GM23248 (cell line): Measurements from ENCODE around the gene MEGF11. TPM values are rescaled to one million over a fixed set of nuclear protein-coding genes. Genes with fewer than 3 reads are reported as not detected.
"Not testable (repeated sequence)": the region's sequence is repeated elsewhere in the genome, so short reads cannot be mapped to it uniquely, and the experiment has no call there.

Experiments used
- DNase-seq: peaks from one replicate; pipeline ENCODE4 v3.0.0-alpha.2; 2015
- H2AFZ ChIP-seq: fragments of 200-600 bp; sonication (generic); 2 replicates; pipeline ENCODE4 v1.6.1; 2016; ENCODE audit warnings: antibody characterized with exemption
- H3F3A ChIP-seq: fragments of 200-600 bp; sonication (generic); 2 replicates; pipeline ENCODE4 v1.6.1; 2016; ENCODE audit warnings: mild to moderate bottlenecking, antibody characterized with exemption, mixed run types; ENCODE audit not compliant: insufficient read depth
- H3K27ac ChIP-seq: fragments of 200-600 bp; sonication (generic); 2 replicates; pipeline ENCODE4 v1.5.1; 2016; ENCODE audit warnings: mild to moderate bottlenecking
- H3K27me3 ChIP-seq: fragments of 200-600 bp; sonication (generic); replicated peaks from 2 replicates; pipeline ENCODE4 v1.6.1; 2016; ENCODE audit warnings: mild to moderate bottlenecking; ENCODE audit not compliant: insufficient read depth
- H3K36me3 ChIP-seq: fragments of 200-600 bp; sonication (generic); 2 replicates; pipeline ENCODE4 v1.6.1; 2016; ENCODE audit warnings: low read depth, mild to moderate bottlenecking
- H3K4me1 ChIP-seq: fragments of 200-600 bp; sonication (generic); 2 replicates; pipeline ENCODE4 v1.6.1; 2016; ENCODE audit warnings: mild to moderate bottlenecking; ENCODE audit not compliant: insufficient read depth
- H3K4me2 ChIP-seq: fragments of 200-600 bp; sonication (generic); one replicate; pipeline ENCODE4 v1.6.1; 2016; ENCODE audit warnings: mild to moderate bottlenecking; ENCODE audit not compliant: unreplicated experiment
- H3K4me3 ChIP-seq: fragments of 200-600 bp; sonication (generic); 2 replicates; pipeline ENCODE4 v1.5.1; 2016; ENCODE audit warnings: mild to moderate bottlenecking
- H3K79me2 ChIP-seq: fragments of 200-600 bp; sonication (generic); 2 replicates; pipeline ENCODE4 v1.6.1; 2016; ENCODE audit warnings: mild to moderate bottlenecking; ENCODE audit not compliant: insufficient read depth
- H3K9ac ChIP-seq: fragments of 200-600 bp; sonication (generic); 2 replicates; pipeline ENCODE4 v1.6.1; 2016; ENCODE audit warnings: mild to moderate bottlenecking
- H3K9me2 ChIP-seq: fragments of 200-600 bp; sonication (generic); 2 replicates; pipeline ENCODE4 v1.6.1; 2016; ENCODE audit warnings: mixed run types, mild to moderate bottlenecking, moderate library complexity; ENCODE audit not compliant: insufficient read depth
- H3K9me3 ChIP-seq: fragments of 200-600 bp; sonication (generic); one replicate; pipeline ENCODE4 v1.6.1; 2017; ENCODE audit warnings: low read depth
- H4K20me1 ChIP-seq: fragments of 200-600 bp; sonication (generic); 2 replicates; pipeline ENCODE4 v1.6.0; 2016; ENCODE audit not compliant: insufficient read depth
- EZH2 ChIP-seq: fragments of 200-600 bp; sonication (generic); IDR thresholded peaks from 2 replicates; pipeline ENCODE4 v1.6.1; 2018; ENCODE audit warnings: antibody characterized with exemption, mild to moderate bottlenecking; ENCODE audit not compliant: insufficient read depth, poor library complexity, severe bottlenecking
- EZH2phosphoT487 ChIP-seq: fragments of 200-600 bp; sonication (generic); IDR thresholded peaks from 2 replicates; pipeline ENCODE4 v1.6.1; 2018; ENCODE audit warnings: antibody characterized with exemption, moderate library complexity, mild to moderate bottlenecking, low read depth; ENCODE audit not compliant: insufficient read depth
- WGBS, 2 experiments: methylation state at CpG; one replicate each; pipeline ENCODE4 v1.1.6; 2015 to 2017; ENCODE audit warnings: low lambda C conversion rate in 2 of 2, low coverage in 1 of 2; ENCODE audit errors: missing lambda C conversion rate in 2 of 2; 5-methylcytosine and 5-hydroxymethylcytosine counted together
- in situ Hi-C: fragments of 300-500 bp; cut with MboI; formaldehyde crosslinking; loops from 2 replicates; pipeline ENCODE4 v1.15.0; 2020
- polyA plus RNA-seq: library from polyadenylated mRNA; unstranded; fragments of >200 nt; fragmentation: Nextera tagmentation; extraction: Ambion mirVana; gene quantifications from 2 replicates; pipeline ENCODE4 v1.2.1, GENCODE V29; 2016
- total RNA-seq: library from RNA; depleted of rRNA; stranded (reverse); fragments of >200 nt; shearing (Covaris generic); gene quantifications from 2 replicates; pipeline ENCODE4 v1.2.3, GENCODE V29; 2014

The MEGF11 gene
- total and polyA plus RNA-seq, 2 experiments from 2014 or later = 0.14 TPM; not detected in 1

- no peak overlapping the region for H3K27ac ChIP-seq
- H3K36me3 ChIP-seq = no peaks in the 10 kb centered on the region
- no peaks in the 10 kb centered on the region for H3F3A ChIP-seq
- DNase-seq = no peak
- peaks cover 41% of the 10 kb centered on the region for H3K27me3 ChIP-seq
- no peak overlapping the region for H3K4me2 ChIP-seq
- H3K9ac ChIP-seq = no peak overlapping the region
- WGBS, 2 experiments = 11 to 27% methylated on average over 2 of the region's 2 CpGs
- no peak overlapping the region for H2AFZ ChIP-seq
- H3K4me3 ChIP-seq = no peak overlapping the region
- H3K9me3 ChIP-seq = no peaks in the 10 kb centered on the region
- H4K20me1 ChIP-seq = no peaks in the 10 kb centered on the region
- no peaks in the 10 kb centered on the region for H3K79me2 ChIP-seq
- in situ Hi-C loops = no loop called here
- H3K9me2 ChIP-seq = no peaks in the 10 kb centered on the region
- no peak for TF ChIP-seq EZH2
- no peak for TF ChIP-seq EZH2phosphoT487
- no peaks in the 10 kb centered on the region for H3K4me1 ChIP-seq
Measured at GRCh38 chr15:65979837-65980236, 273.7 kb downstream of the MEGF11 start.

GRCh38 chr15:65979316-65979715 lies 274.2 kb downstream of the MEGF11 start:
- Histone ChIP-seq H3K36me3 (no peaks in the 10 kb centered on the region), H3K9me2 (no peaks in the 10 kb centered on the region), H3K79me2 (no peaks in the 10 kb centered on the region), H3K9me3 (no peaks in the 10 kb centered on the region), H3K4me3 (no peak overlapping the region), H4K20me1 (no peaks in the 10 kb centered on the region), H3F3A (no peaks in the 10 kb centered on the region), H2AFZ (no peak overlapping the region), H3K4me2 (no peak overlapping the region), H3K27ac (no peak overlapping the region), H3K9ac (no peak overlapping the region), H3K4me1 (no peaks in the 10 kb centered on the region), H3K27me3 (peaks cover 41% of the 10 kb centered on the region)
- peak; percentile 12 for DNase-seq
- no peak for TF ChIP-seq EZH2
- in situ Hi-C loops = no loop called here
- WGBS, 2 experiments = 56 to 59% methylated on average over 7 of the region's 7 CpGs

DNA sequence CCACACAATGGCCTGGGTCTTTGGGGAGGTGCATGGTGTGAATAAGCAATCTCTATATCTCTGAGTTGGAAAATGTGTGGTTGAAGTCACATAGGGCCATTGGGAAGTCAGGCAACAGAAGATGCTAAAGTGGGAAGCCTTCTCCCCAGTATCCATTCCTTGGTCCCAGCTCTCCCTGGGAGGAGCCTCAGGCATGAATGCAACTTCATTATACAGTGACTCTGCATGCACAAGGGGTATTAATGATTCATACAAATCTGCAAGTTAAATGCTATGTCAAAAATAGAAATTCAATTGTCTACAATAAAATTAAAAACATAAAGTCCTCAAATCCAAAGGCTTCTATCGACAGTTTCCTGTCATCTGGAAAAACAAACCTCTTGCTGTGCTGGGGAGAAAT lies 275.4 kb downstream of the MEGF11 start:
- no peak overlapping the region for H3K4me3 ChIP-seq
- H2AFZ ChIP-seq = no peak overlapping the region
- in situ Hi-C loops = no loop called here
- 75 to 90% methylated on average over 1 of the region's 1 CpG for WGBS, 2 experiments
- no peak overlapping the region for H3K27ac ChIP-seq
- H3K4me2 ChIP-seq = no peak overlapping the region
- no peaks in the 10 kb centered on the region for H3K36me3 ChIP-seq
- no peaks in the 10 kb centered on the region for H3K9me3 ChIP-seq
- H4K20me1 ChIP-seq = no peaks in the 10 kb centered on the region
- H3K27me3 ChIP-seq = peaks cover 39% of the 10 kb centered on the region
- DNase-seq = no peak
- H3F3A ChIP-seq = no peaks in the 10 kb centered on the region
- H3K79me2 ChIP-seq = no peaks in the 10 kb centered on the region
- TF ChIP-seq EZH2phosphoT487 = no peak
- TF ChIP-seq EZH2 = no peak
- H3K4me1 ChIP-seq = no peaks in the 10 kb centered on the region
- no peak overlapping the region for H3K9ac ChIP-seq
- no peaks in the 10 kb centered on the region for H3K9me2 ChIP-seq

- H3K9me3 ChIP-seq, H3K9ac ChIP-seq, H2AFZ ChIP-seq, H3F3A ChIP-seq, in situ Hi-C loops, H3K79me2 ChIP-seq, H3K9me2 ChIP-seq, H3K27ac ChIP-seq, H3K36me3 ChIP-seq, H3K4me2 ChIP-seq, H3K4me1 ChIP-seq, H4K20me1 ChIP-seq, DNase-seq, H3K4me3 ChIP-seq: not testable (repeated sequence)
- WGBS, 2 experiments = 67 to 68% methylated on average over 7 of the region's 7 CpGs
- H3K27me3 ChIP-seq = peaks cover 43% of the 10 kb centered on the region
Measured at GRCh38 chr15:65976196-65976595, 277.4 kb downstream of the MEGF11 start.

DNA sequence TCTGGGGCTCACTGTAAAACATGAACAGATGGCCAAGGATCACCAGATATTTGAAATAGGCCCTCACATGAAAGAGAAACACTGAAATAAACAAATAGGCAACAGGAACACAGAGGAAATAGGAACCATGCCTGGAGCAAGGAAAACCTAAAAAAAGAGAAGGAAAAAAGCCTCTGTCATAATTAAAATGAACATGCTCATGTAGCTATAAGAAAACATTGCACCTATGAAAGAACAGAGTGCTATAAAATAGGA lies 281.9 kb downstream of the MEGF11 start:
- peaks cover 76% of the 10 kb centered on the region for H3K27me3 ChIP-seq
- no peak for DNase-seq
- in situ Hi-C loops = no loop called here
- no peaks in the 10 kb centered on the region for H3K9me2 ChIP-seq
- H3K9ac ChIP-seq = no peak overlapping the region
- no peaks in the 10 kb centered on the region for H3K9me3 ChIP-seq
- H4K20me1 ChIP-seq = no peaks in the 10 kb centered on the region
- no peak overlapping the region for H3K27ac ChIP-seq
- H3K4me1 ChIP-seq = no peaks in the 10 kb centered on the region
- H3K79me2 ChIP-seq = no peaks in the 10 kb centered on the region
- no peak overlapping the region for H3K4me3 ChIP-seq
- H2AFZ ChIP-seq = no peak overlapping the region
- no peak overlapping the region for H3K4me2 ChIP-seq
- H3F3A ChIP-seq = no peaks in the 10 kb centered on the region
- TF ChIP-seq EZH2phosphoT487 = no peak
- TF ChIP-seq EZH2 = no peak
- no peaks in the 10 kb centered on the region for H3K36me3 ChIP-seq
